ENCODE data around the gene RNF152. TPM values are rescaled to one million over a fixed set of nuclear protein-coding genes. Genes with fewer than 3 reads are reported as not detected.

Gene RNF152
- total RNA-seq, 1 donor = 12.8 TPM

GRCh38 chr18:61908661-61909060 lies 15.9 kb upstream of the RNF152 start:
- H3K4me3 ChIP-seq (ENCODE audit: low read depth, low read length) = no peak overlapping the region
- TF ChIP-seq CTCF (IDR thresholded peaks at IDR 0.05; ENCODE audit: insufficient read depth, low read length) = no peak

GRCh38 chr18:61901323-61901986 lies 8.6 kb upstream of the RNF152 start:
- no peak overlapping the region for H3K4me3 ChIP-seq (ENCODE audit: low read depth, low read length)
- TF ChIP-seq CTCF (IDR thresholded peaks at IDR 0.05; ENCODE audit: insufficient read depth, low read length) = peak; percentile 99
- DNase-seq (ENCODE audit: low read depth) = peak; percentile 65

More at GRCh38 chr18:61908661-61909060, 15.9 kb upstream of the RNF152 start:
- no peak for DNase-seq (ENCODE audit: low read depth)

- DNase-seq (ENCODE audit: low read depth) = no peak
- no peak overlapping the region for H3K4me3 ChIP-seq (ENCODE audit: low read depth, low read length)
- TF ChIP-seq CTCF (IDR thresholded peaks at IDR 0.05; ENCODE audit: insufficient read depth, low read length) = no peak
These were observed 7.9 kb upstream of the RNF152 start for GRCh38 chr18:61900504-61901281.

GRCh38 chr18:61898640-61899101 lies 5.9 kb upstream of the RNF152 start:
- no peak for DNase-seq (ENCODE audit: low read depth)
- no peak overlapping the region for H3K4me3 ChIP-seq (ENCODE audit: low read depth, low read length)
- TF ChIP-seq CTCF (IDR thresholded peaks at IDR 0.05; ENCODE audit: insufficient read depth, low read length) = no peak

GRCh38 chr18:61896757-61897156 lies 4.0 kb upstream of the RNF152 start:
- peak; percentile 80 for DNase-seq (ENCODE audit: low read depth)
- H3K4me3 ChIP-seq (ENCODE audit: low read depth, low read length) = no peak overlapping the region
- no peak for TF ChIP-seq CTCF (IDR thresholded peaks at IDR 0.05; ENCODE audit: insufficient read depth, low read length)

- DNase-seq (ENCODE audit: low read depth) = no peak
- H3K4me3 ChIP-seq (ENCODE audit: low read depth, low read length) = no peak overlapping the region
- TF ChIP-seq CTCF (IDR thresholded peaks at IDR 0.05; ENCODE audit: insufficient read depth, low read length) = no peak
These were observed 3.3 kb upstream of the RNF152 start for GRCh38 chr18:61896118-61896517.

Measured in fibroblast of the aortic adventitia (primary cell).